ENCODE measurements around the gene CACNA2D3.

DNA sequence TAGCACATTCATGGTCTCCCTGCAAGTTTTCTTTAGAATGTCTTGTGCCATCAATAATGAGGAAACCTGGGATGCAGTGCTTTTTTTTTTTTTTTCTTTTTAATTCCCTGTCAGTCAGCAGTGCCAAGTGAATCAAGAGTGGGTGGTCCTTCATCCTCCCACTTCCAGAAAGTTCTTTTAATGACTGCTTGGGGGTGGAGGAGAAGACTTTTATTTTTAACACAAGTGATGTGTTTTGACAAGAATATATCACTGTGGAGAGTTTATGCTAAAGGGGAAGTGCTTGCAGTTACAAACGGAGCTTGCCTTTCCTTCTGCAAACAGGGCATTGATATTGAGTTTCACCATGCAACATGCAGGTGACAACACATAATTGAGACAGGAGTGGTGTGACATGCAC lies 69.7 kb downstream of the CACNA2D3 start:
- no peak for TF ChIP-seq EZH2 (IDR thresholded peaks at IDR 0.05)
- TF ChIP-seq POLR2AphosphoS5 (IDR thresholded peaks at IDR 0.05; ENCODE audit: borderline replicate concordance, low read depth, low read length) = no peak
